Islet precursor cell (in vitro differentiated cells): ENCODE measurements around the gene PTPN14.

Source experiments
- DNase-seq: peaks from one replicate; pipeline ENCODE4 v3.0.0-alpha.2; 2018

The PTPN14 gene

GRCh38 chr1:214354440-214355148, 196.8 kb downstream of the PTPN14 start:
- DNase-seq: peak; percentile 14

GRCh38 chr1:214352838-214353237, 198.6 kb downstream of the PTPN14 start:
- DNase-seq: no peak

- DNase-seq: peak; percentile 24
Observed at GRCh38 chr1:214351551-214352277, 199.7 kb downstream of the PTPN14 start.

GRCh38 chr1:214349781-214350180, 201.6 kb downstream of the PTPN14 start:
- DNase-seq: no peak

- DNase-seq: no peak
Observed at GRCh38 chr1:214349008-214349407, 202.4 kb downstream of the PTPN14 start.

- no peak for DNase-seq
Observed at GRCh38 chr1:214344897-214345296, 206.5 kb downstream of the PTPN14 start.

GRCh38 chr1:214342525-214342924, 208.9 kb downstream of the PTPN14 start:
- peak; percentile 24 for DNase-seq

- DNase-seq: peak; percentile 23
Observed at GRCh38 chr1:214341932-214342331, 209.5 kb downstream of the PTPN14 start.

- no peak for DNase-seq
Observed at GRCh38 chr1:214341459-214341858, 209.9 kb downstream of the PTPN14 start.

- no peak for DNase-seq
Observed at GRCh38 chr1:214338212-214338611, 213.2 kb downstream of the PTPN14 start.

- DNase-seq: no peak
Observed at GRCh38 chr1:214337511-214337910, 213.9 kb downstream of the PTPN14 start.

GRCh38 chr1:214337015-214337414, 214.4 kb downstream of the PTPN14 start:
- DNase-seq: no peak

- no peak for DNase-seq
Observed at GRCh38 chr1:214335567-214335966, 215.8 kb downstream of the PTPN14 start.

- peak; percentile 71 for DNase-seq
Observed at GRCh38 chr1:214332946-214333798, 218.2 kb downstream of the PTPN14 start.

GRCh38 chr1:214331827-214332423, 219.5 kb downstream of the PTPN14 start:
- DNase-seq: peak; percentile 77

GRCh38 chr1:214331180-214331579, 220.2 kb downstream of the PTPN14 start:
- peak; percentile 32 for DNase-seq

GRCh38 chr1:214330715-214331114, 220.7 kb downstream of the PTPN14 start:
- peak; percentile 33 for DNase-seq

GRCh38 chr1:214330222-214330621, 221.2 kb downstream of the PTPN14 start:
- peak; percentile 44 for DNase-seq

GRCh38 chr1:214329470-214330220, 221.8 kb downstream of the PTPN14 start:
- peak; percentile 47 for DNase-seq

- peak; percentile 95 for DNase-seq
Observed at GRCh38 chr1:214328770-214329469, 222.5 kb downstream of the PTPN14 start.

GRCh38 chr1:214327514-214327913, 223.9 kb downstream of the PTPN14 start:
- DNase-seq: peak; percentile 88

- peak; percentile 69 for DNase-seq
Observed at GRCh38 chr1:214326406-214326805, 225.0 kb downstream of the PTPN14 start.
